ENCODE results near the gene SDF2L1. TPM values are rescaled to one million over a fixed set of nuclear protein-coding genes. Genes with fewer than 3 reads are reported as not detected.

SDF2L1 gene
- total RNA-seq, 4 donors from 2014 or later: 8.2 to 21.4 (median 19.6) TPM

GRCh38 chr22:21680830-21681565, 38.9 kb downstream of the SDF2L1 start:
- WGBS, 2 donors: 89 to 92% methylated on average over 19 to 21 of the region's 21 CpGs
- no peak for DNase-seq (ENCODE audit: low spot score in 2 of 2)

GRCh38 chr22:21681566-21682370, 39.7 kb downstream of the SDF2L1 start:
- TF ChIP-seq CTCF (IDR thresholded peaks at IDR 0.05) (no peak), POLR2A (IDR thresholded peaks at IDR 0.05) (no peak)
- WGBS, 2 donors: 64 to 71% methylated on average over 13 to 16 of the region's 24 CpGs
- intact Hi-C loops (cut with DNase I; ENCODE audit: low total_unique reads): no loop called here

More at GRCh38 chr22:21680830-21681565, 38.9 kb downstream of the SDF2L1 start:
- TF ChIP-seq POLR2A (IDR thresholded peaks at IDR 0.05) (no peak), CTCF (IDR thresholded peaks at IDR 0.05) (no peak)
- H3K4me3 ChIP-seq (ENCODE audit: low read depth, poor library complexity, severe bottlenecking): no peak overlapping the region
- intact Hi-C loops (cut with DNase I; ENCODE audit: low total_unique reads): no loop called here

GRCh38 chr22:21682385-21683175, 40.5 kb downstream of the SDF2L1 start:
- WGBS, 2 donors: 89 to 91% methylated on average over 20 of the region's 20 CpGs
- no peak for DNase-seq (ENCODE audit: low spot score in 2 of 2)
- TF ChIP-seq CTCF (IDR thresholded peaks at IDR 0.05) (no peak), POLR2A (IDR thresholded peaks at IDR 0.05) (no peak)
- intact Hi-C loops (cut with DNase I; ENCODE audit: low total_unique reads): no loop called here
- no peak overlapping the region for H3K4me3 ChIP-seq (ENCODE audit: low read depth, poor library complexity, severe bottlenecking)

More at GRCh38 chr22:21681566-21682370, 39.7 kb downstream of the SDF2L1 start:
- H3K4me3 ChIP-seq (ENCODE audit: low read depth, poor library complexity, severe bottlenecking): no peak overlapping the region
- no peak for DNase-seq (ENCODE audit: low spot score in 2 of 2)

DNA sequence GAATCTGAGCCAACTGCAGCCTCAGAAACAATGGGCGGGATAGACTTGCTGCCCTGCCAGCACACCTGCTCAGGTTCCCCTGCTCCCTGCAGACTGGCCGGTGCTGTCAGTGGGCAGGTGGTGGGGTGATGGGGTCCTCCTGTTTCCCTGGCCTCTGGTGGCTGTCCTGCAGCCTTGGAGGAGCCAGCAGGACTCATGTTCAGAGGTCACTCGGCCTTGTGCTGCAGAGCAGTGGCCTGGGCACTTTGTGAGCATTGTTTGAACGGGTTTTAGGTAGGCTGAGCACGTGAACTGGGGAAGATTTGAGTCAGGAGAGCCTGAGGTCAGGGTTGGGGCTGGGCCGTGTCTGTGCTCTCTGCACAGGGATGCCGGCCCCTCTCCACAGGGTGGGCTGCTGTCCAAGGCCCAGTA, 41.3 kb downstream of the SDF2L1 start:
- intact Hi-C loops (cut with DNase I; ENCODE audit: low total_unique reads): no loop called here
- TF ChIP-seq POLR2A (IDR thresholded peaks at IDR 0.05) (no peak), CTCF (IDR thresholded peaks at IDR 0.05) (no peak)
- H3K4me3 ChIP-seq (ENCODE audit: low read depth, poor library complexity, severe bottlenecking): no peak overlapping the region
- 86 to 99% methylated on average over 3 to 7 of the region's 7 CpGs for WGBS, 2 donors
- no peak for DNase-seq (ENCODE audit: low spot score in 2 of 2)

- WGBS, 2 donors: 91% methylated on average over 19 of the region's 19 CpGs
- no peak overlapping the region for H3K4me3 ChIP-seq (ENCODE audit: low read depth, poor library complexity, severe bottlenecking)
- intact Hi-C loops (cut with DNase I; ENCODE audit: low total_unique reads): no loop called here
- TF ChIP-seq POLR2A (IDR thresholded peaks at IDR 0.05) (no peak), CTCF (IDR thresholded peaks at IDR 0.05) (no peak)
- DNase-seq (ENCODE audit: low spot score in 2 of 2): no peak
These were observed 42.5 kb downstream of the SDF2L1 start for GRCh38 chr22:21684492-21685163.
